Stromal cell of bone marrow (primary cell): ENCODE measurements around the gene MAP4K2.
A peak's percentile ranks its signal among the peaks of the same experiment; 100 is the strongest.
"Not testable (repeated sequence)": the region's sequence is repeated elsewhere in the genome, so short reads cannot be mapped to it uniquely, and the experiment has no call there.

ENCODE experiments used
- DNase-seq: peaks from one replicate; pipeline ENCODE4 v3.0.0-alpha.2; 2012; ENCODE audit warnings: low read depth

Gene MAP4K2

GRCh38 chr11:64803158-64803845 is at the start of gene MAP4K2:
TSS of gene MAP4K2 (minus strand) at chr11:64803214. CDS start at chr11:64803149, 65 bp downstream.
- peak; percentile 73 for DNase-seq

GRCh38 chr11:64851831-64852351 is 48.9 kb upstream of the MAP4K2 start:
- DNase-seq, result no peak

- DNase-seq, result no peak
Measured at GRCh38 chr11:64850979-64851567, 48.1 kb upstream of the MAP4K2 start.

- no peak for DNase-seq
Measured at GRCh38 chr11:64849598-64850356, 46.8 kb upstream of the MAP4K2 start.

- DNase-seq, result no peak
Measured at GRCh38 chr11:64848826-64849597, 46.0 kb upstream of the MAP4K2 start.

- no peak for DNase-seq
Measured at GRCh38 chr11:64848214-64848825, 45.3 kb upstream of the MAP4K2 start.

GRCh38 chr11:64846998-64847666 is 44.1 kb upstream of the MAP4K2 start:
- DNase-seq, result peak; percentile 74

- not testable (repeated sequence) for DNase-seq
Measured at GRCh38 chr11:64845776-64846129, 42.7 kb upstream of the MAP4K2 start.

GRCh38 chr11:64845129-64845775 is 42.2 kb upstream of the MAP4K2 start:
- DNase-seq, result no peak

- DNase-seq, result peak; percentile 25
Measured at GRCh38 chr11:64844330-64845128, 41.5 kb upstream of the MAP4K2 start, which contains the start of gene CDC42BPG. TSS of gene CDC42BPG (minus strand) at chr11:64844653. CDS start at chr11:64844569, 84 bp downstream.

GRCh38 chr11:64843686-64844329 is 40.8 kb upstream of the MAP4K2 start:
- DNase-seq, result no peak

- DNase-seq, result no peak
Measured at GRCh38 chr11:64842851-64843685, 40.1 kb upstream of the MAP4K2 start.

- DNase-seq, result no peak
Measured at GRCh38 chr11:64842366-64842759, 39.3 kb upstream of the MAP4K2 start.

GRCh38 chr11:64841592-64842365 is 38.8 kb upstream of the MAP4K2 start:
- DNase-seq, result no peak

GRCh38 chr11:64839887-64840782 is 37.1 kb upstream of the MAP4K2 start:
- no peak for DNase-seq

GRCh38 chr11:64839335-64839734 is 36.3 kb upstream of the MAP4K2 start:
- no peak for DNase-seq
